GM19238 (cell line): ENCODE data around the gene MYMK.

ENCODE experiments used
- DNase-seq: peaks from one replicate; pipeline ENCODE4 v3.0.0; 2011; ENCODE audit warnings: low spot score; ENCODE audit not compliant: insufficient read length

The MYMK gene

GRCh38 chr9:133558191-133559126 lies 33.7 kb upstream of the MYMK start:
- peak; percentile 76 for DNase-seq

DNA sequence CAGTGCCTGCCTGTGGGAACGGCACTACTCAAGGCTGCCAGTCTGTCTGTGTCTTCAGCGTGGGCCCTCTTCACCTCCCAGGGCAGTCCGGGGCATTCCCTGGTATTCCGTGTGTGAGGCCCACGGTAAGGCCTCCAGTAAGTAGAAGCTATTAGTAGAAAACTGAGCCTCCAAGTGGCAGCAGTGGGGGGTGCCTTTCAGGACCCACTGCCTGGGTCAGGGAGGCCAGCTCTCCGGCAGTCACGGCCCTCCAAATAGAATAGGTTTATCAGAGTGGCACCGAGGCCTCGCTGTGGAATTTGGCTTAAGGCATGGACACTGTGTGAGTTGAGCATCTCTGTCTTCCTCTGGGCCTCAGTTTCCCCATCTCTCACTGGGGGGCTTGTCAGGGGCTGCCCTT lies 32.8 kb upstream of the MYMK start:
- no peak for DNase-seq

DNA sequence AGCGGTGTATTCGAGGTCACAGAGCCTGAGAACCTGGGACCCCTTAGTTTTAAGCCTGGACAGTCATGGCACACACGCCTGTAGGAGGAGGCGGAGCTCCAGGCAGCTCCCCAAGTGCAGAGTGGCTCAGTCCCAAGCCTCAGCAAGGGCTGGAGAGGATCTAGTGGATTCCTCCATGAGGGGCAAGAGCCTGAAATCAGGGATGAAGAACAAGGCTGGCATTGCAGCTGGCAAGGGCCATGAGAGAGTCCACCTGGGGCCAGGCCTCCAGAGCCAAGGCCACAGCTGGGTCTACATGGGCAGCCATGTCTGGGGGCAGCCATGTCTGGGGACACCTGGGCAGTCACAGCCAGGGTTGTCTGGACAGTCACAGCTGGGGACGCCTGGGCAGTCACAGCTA lies 31.6 kb upstream of the MYMK start:
- no peak for DNase-seq

- no peak for DNase-seq
These were observed 30.0 kb upstream of the MYMK start for GRCh38 chr9:133554729-133555128.

GRCh38 chr9:133553973-133554713 lies 29.4 kb upstream of the MYMK start:
- DNase-seq = no peak

- DNase-seq = no peak
These were observed 28.4 kb upstream of the MYMK start for GRCh38 chr9:133553123-133553522.

DNA sequence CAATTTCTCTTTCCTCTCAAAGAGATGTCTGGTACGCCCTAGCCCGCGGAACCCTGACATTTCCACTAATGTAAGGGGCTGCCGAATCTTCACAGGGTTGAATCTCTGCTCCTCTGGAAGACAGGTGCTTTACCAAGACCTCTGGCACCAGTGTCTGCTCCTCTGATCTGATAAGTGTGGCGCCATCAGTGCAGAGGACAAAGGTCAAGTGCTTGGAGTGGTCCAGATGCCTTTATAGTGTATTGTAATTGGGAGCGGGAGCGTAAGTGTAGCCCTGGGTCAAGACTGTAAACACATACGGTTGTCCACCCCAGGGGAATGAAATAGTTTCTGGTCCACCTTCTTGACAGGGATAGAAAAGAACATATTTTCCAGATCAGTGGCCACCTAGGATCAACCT lies 27.5 kb upstream of the MYMK start:
- DNase-seq = no peak

DNA sequence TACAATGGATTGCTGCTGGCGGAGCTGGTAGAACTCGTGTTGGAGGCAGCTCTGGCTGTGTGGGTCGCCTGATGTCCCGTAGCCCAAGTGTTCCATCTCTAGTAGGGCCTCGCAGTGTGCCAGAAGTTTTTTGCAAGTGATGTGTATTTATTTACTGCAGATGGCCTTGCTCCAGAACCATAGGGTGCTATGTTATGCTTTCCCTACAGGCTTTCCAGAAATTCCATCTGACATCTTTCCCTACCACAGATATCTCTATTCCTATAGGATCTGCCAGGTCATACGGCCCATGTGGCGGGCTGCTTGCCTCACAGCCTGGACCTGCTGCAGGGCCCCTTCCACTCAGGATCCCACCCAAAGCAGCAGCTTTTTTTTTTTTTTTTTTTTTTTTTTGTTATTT lies 26.7 kb upstream of the MYMK start:
- no peak for DNase-seq

GRCh38 chr9:133547116-133547515 lies 22.4 kb upstream of the MYMK start:
- no peak for DNase-seq

DNA sequence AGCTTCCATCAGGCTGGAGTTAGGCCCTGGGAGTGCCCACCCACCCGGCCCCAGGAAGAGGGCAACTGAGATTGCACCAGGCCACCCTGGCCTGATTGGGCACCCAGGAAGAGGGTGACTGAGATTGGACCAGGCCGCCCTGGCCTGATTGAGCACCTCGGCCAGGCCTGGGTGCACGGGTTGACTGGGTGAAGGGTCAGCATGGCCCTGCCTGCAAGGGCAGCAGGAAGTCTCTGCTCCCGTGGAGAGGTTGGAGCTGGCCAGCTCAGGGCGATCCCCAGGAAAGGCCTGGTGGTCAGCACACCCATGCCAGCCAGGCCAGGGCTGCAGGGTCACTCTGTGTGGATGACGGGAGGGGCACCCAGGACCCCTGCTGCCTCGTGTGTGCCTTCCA lies 21.5 kb upstream of the MYMK start:
- no peak for DNase-seq

GRCh38 chr9:133545494-133546286 lies 20.9 kb upstream of the MYMK start:
- DNase-seq = no peak

- DNase-seq = no peak
These were observed 19.2 kb upstream of the MYMK start for GRCh38 chr9:133543772-133544467.

DNA sequence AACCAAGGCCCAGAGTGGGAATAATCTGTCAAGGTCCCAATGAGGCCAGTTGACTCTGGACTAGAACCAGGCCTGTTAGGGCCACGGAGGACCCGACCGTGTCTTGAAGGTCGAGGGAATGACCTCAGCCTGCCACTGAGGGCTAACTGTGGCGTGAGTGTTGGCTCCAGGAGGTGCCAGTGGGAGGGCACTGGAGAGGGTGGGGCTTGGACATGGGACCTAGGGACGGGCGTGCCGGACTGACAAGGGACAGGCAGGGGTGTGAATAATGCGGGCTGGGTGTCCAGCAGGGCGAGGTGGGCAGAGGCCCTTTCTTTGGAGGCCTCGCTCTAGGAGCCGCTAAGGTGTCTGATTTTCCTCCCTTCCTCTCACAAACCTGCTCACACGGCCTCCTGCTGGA lies 17.2 kb upstream of the MYMK start:
- no peak for DNase-seq

DNA sequence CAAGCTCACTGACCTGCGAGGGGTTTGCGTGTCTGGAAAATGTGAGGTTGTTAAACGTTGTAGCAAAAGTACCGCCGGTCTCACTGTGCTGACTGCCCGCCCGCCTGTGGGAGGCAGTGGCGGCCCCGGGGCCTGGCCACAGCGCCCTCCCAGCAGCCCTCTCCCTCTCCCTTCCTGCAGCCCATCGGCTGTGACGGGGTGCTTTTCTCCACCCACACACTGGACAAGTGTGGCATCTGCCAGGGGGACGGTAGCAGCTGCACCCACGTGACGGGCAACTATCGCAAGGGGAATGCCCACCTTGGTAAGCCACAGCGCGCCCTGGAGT lies 15.9 kb upstream of the MYMK start:
- no peak for DNase-seq

DNA sequence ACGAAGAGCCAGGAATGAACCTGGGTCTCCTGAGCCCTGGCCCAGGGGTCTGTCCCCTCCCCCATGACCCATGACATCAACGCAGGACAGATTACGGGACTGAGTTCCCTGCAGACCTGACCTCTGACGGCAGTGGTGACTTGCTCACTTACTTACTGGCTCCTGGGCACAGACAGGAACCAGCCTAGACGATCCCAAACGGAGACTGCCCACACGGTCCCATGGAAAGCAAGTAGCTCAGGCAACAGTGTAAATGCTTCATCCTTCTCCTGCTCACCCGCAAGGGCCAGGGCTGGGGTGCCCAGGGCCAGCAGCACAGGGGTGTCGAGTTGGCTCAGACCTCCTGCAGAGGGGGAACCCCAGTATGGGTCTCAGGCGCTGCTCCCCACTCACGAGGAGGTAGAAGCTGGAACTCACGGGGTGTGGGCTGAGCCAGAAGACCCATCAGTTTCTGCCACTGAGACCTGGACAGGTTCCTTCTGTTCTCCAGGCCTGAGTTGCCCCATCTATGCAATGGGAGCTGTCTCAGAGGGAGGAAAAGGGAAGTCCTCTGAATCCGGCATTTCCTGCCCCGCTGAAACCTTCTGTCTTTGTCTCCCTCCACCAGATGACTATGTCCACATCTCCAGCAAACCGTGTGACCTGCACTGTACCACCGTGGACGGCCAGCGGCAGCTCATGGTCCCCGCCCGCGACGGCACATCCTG lies 15.4 kb upstream of the MYMK start:
- no peak for DNase-seq

GRCh38 chr9:133538851-133539833 lies 14.4 kb upstream of the MYMK start:
- no peak for DNase-seq

GRCh38 chr9:133538176-133538575 lies 13.4 kb upstream of the MYMK start:
- no peak for DNase-seq

DNA sequence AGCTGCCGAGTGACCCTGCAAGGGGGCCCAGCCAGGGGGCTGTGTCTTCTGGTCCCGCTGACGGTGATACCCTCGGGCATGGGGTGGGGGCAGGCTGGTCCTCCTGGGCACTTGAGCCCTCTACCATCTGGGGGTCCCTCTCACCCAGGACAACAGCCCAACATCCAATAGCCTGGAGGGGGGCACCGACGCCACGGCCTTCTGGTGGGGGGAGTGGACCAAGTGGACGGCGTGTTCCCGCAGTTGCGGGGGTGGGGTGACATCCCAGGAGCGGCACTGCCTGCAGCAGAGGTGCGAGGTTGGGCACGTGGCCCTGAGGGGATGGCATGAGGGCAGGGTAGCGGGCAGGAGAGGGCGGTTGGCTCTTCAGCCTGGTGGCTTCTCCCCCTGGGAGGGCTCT lies 12.5 kb upstream of the MYMK start:
- DNase-seq = no peak

DNA sequence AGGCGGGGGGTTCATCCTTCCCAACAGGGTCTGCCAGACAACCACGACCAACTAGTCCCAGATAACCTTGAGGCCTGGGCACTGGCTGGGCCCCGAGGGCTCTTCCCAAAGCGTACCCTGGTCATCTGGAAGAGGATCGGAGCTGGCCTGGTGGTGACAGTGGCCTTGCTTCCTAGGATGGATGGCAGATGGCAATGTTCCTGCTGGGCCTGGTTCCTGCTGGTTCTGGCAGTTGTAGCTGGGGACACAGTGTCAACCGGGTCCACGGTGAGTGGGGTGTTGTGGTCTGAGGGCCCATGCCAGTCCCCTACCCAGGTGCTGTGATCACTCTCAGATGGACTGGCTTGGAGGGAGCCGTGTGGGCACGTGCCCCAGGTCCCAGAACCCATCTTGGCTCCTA lies 11.8 kb upstream of the MYMK start:
- no peak for DNase-seq

DNA sequence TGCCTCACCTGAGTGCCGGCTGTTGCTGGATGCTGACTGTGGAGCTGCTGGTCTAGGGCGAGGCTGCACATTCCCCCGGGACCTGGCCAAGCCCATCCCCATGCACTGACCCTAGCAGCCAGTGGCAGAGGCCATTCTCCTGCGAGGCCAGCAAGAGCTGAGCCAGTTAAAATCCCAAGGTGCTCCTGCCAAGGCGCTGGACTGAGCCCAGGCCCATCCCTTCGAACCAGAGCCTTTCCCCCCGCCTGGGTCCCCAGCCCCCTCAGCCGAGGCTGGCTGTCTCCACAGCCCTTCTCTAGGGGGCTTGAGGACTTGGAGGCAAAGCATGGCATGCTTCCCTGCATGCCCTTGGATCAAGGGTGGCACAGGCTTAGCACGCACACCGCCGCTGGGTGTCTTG lies 11.3 kb upstream of the MYMK start:
- DNase-seq = no peak
